DMS153 (cell line): Measurements from ENCODE around the gene SNHG17.

ENCODE experiments used
- DNase-seq: peaks from one replicate; lab custom pipeline; 2025; lab: John Stamatoyannopoulos, UW

SNHG17 gene

DNA sequence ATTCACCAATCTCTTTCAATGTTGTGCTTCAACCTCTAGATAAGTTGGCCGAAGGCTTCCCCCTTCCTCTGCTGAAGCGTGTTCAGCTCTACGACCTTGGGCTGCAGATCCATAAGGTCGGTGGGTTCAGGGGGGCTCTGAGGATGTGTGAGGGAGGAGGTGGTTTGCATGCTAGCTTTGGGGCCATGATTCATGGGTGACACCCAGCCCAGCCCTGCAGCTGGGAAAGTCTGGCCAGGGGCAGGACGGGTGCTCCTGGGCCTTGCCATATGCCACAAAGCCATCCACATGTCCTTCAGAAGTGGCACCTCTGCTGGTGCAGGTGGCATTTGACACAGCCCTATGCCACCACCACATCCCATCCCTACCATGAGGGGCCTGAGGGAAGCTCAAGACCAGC lies 61.2 kb downstream of the SNHG17 start:
- no peak for DNase-seq

DNA sequence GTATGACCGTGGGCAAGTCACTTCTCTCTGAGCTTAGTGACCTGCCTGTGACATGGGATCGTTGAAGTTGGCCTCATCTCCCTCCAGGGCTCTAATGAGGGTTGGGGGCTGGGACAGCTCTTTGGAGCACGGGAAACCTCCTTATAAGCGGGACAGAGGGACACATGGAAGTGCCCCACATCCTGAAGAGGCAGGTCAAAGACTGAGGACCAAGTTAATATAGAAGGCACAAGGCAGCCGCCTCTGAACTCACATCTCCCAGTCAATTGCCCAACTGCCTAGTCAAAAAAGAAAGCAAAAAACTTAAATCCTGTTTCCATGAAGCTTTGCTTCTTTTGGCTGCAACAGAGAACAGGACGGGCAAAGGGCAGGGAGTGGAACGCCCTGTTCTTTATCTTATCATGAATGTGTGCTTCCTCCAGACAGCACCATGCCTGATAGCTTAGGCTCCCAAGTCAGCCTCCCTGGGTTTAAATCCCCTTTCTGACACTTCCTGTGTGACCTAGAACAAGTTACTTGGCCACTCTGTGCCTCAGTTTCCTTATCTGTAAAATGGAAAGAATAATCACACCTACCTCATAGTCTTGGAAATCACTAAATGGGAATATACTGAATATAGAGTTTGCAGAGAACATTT lies 61.8 kb downstream of the SNHG17 start:
- no peak for DNase-seq

DNA sequence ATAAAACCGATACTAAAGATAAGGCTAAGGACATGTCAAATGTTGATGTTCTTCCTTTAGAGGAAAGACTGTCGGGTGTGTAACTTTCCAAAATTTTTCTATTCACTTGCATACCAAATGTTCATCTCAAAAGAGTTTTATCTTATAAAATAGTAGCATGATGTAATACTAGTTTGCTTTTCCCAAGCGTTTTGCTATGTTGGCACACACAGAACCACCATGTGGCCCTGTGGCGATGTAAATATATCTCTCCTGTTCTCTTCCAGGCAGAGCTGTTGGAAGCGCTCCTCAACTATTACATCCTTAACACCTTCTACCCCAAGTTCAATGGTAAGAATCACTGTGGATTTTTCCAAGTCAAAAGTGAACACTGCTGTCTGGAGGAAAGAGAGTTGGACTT lies 62.3 kb downstream of the SNHG17 start:
- DNase-seq, result no peak
